CD14-positive monocyte (primary cell): ENCODE measurements around the gene NARS2. TPM values are rescaled to one million over a fixed set of nuclear protein-coding genes. Genes with fewer than 3 reads are reported as not detected.

Experiments used
- DNase-seq, 3 donors: peaks; one replicate each; pipeline ENCODE4 v3.0.0-alpha.2; 2011 to 2022
- H2AFZ ChIP-seq: 2 replicates; pipeline ENCODE4 v1.6.0; 2012; ENCODE audit warnings: mild to moderate bottlenecking, low read depth, low read length, inconsistent platforms; ENCODE audit not compliant: insufficient read depth, poor library complexity, severe bottlenecking
- H3K27ac ChIP-seq, 2 donors: 1 replicate in 1 of 2; 2 replicates in 1 of 2; pipeline ENCODE4 v1.5.1; 2012 to 2013; ENCODE audit warnings: low read length in 2 of 2, control low read depth in 1 of 2, inconsistent platforms in 1 of 2, low read depth in 1 of 2, mild to moderate bottlenecking in 1 of 2
- H3K27me3 ChIP-seq, 2 donors: one replicate each; pipeline versions ENCODE4 v1.6.0 to v1.6.1; 2011 to 2013; ENCODE audit warnings: low read length in 2 of 2; ENCODE audit not compliant: control insufficient read depth in 2 of 2, insufficient read depth in 2 of 2
- H3K36me3 ChIP-seq, 2 donors: replicated peaks in 1 of 2; 1 replicate in 1 of 2; 2 replicates in 1 of 2; pipeline versions ENCODE4 v1.5.1 to v1.6.1; 2012 to 2013; ENCODE audit warnings: low read length in 2 of 2, control low read depth in 1 of 2, inconsistent platforms in 1 of 2, mild to moderate bottlenecking in 1 of 2; ENCODE audit not compliant: insufficient read depth in 2 of 2, control insufficient read depth in 1 of 2
- H3K4me1 ChIP-seq, 2 donors: 1 replicate in 1 of 2; 2 replicates in 1 of 2; pipeline versions ENCODE4 v1.5.1 to v1.6.1; 2012 to 2013; ENCODE audit warnings: low read length in 2 of 2, control low read depth in 1 of 2, inconsistent platforms in 1 of 2, mild to moderate bottlenecking in 1 of 2, moderate library complexity in 1 of 2; ENCODE audit not compliant: insufficient read depth in 2 of 2, control insufficient read depth in 1 of 2
- H3K4me2 ChIP-seq: replicated peaks from 2 replicates; pipeline ENCODE3; 2012; ENCODE audit warnings: low read length, moderate library complexity, mild to moderate bottlenecking; ENCODE audit not compliant: poor library complexity, severe bottlenecking; ENCODE audit errors: extremely low read depth
- H3K4me3 ChIP-seq, 3 experiments: fragments of 200-600 bp in 1 of 3; sonication (generic) in 1 of 3; replicated peaks in 1 of 3; 1 replicate in 2 of 3; 2 replicates in 1 of 3; pipeline ENCODE4 v1.5.1; 2011 to 2013; ENCODE audit warnings: low read length in 3 of 3, mild to moderate bottlenecking in 3 of 3, control low read depth in 2 of 3, low read depth in 2 of 3, inconsistent platforms in 1 of 3, moderate library complexity in 1 of 3
- H3K79me2 ChIP-seq: 2 replicates; pipeline ENCODE4 v1.6.0; 2012; ENCODE audit warnings: mild to moderate bottlenecking, control low read depth, inconsistent platforms, low read length, moderate library complexity; ENCODE audit not compliant: insufficient read depth
- H3K9ac ChIP-seq: 2 replicates; pipeline ENCODE4 v1.6.0; 2017; ENCODE audit warnings: low read length, mild to moderate bottlenecking; ENCODE audit not compliant: insufficient read depth, poor library complexity, severe bottlenecking
- H3K9me3 ChIP-seq, 2 donors: replicated peaks in 1 of 2; 1 replicate in 1 of 2; 2 replicates in 1 of 2; pipeline versions ENCODE4 v1.5.1 to v1.6.1; 2012 to 2013; ENCODE audit warnings: low read length in 2 of 2, control low read depth in 1 of 2; ENCODE audit not compliant: control insufficient read depth in 1 of 2, insufficient read depth in 1 of 2
- H4K20me1 ChIP-seq: 2 replicates; pipeline ENCODE4 v1.6.0; 2012; ENCODE audit warnings: mild to moderate bottlenecking, low read length, control low read depth, moderate library complexity; ENCODE audit not compliant: insufficient read depth
- H3K27ac Mint-ChIP-seq, 7 donors: one replicate each; pipeline ENCODE4 v1.8.0; 2020; ENCODE audit warnings: mild to moderate bottlenecking in 7 of 7, mixed read lengths in 7 of 7, moderate library complexity in 6 of 7, inconsistent platforms in 2 of 7
- H3K27me3 Mint-ChIP-seq, 3 donors: one replicate each; pipeline ENCODE4 v1.8.0; 2021 to 2022; ENCODE audit warnings: low read depth in 3 of 3, mild to moderate bottlenecking in 3 of 3, mixed read lengths in 3 of 3, moderate library complexity in 3 of 3, inconsistent platforms in 1 of 3
- H3K36me3 Mint-ChIP-seq, 2 donors: one replicate each; pipeline ENCODE4 v1.8.0; 2020; ENCODE audit warnings: mixed read lengths in 2 of 2, inconsistent platforms in 1 of 2, mild to moderate bottlenecking in 1 of 2
- H3K4me1 Mint-ChIP-seq: one replicate; pipeline ENCODE4 v1.8.0; 2020; ENCODE audit warnings: mild to moderate bottlenecking, mixed read lengths
- H3K4me3 Mint-ChIP-seq, 2 donors: one replicate each; pipeline ENCODE4 v1.8.0; 2020; ENCODE audit warnings: mild to moderate bottlenecking in 2 of 2, mixed read lengths in 2 of 2, moderate library complexity in 1 of 2
- H3K9me3 Mint-ChIP-seq, 7 donors: one replicate each; pipeline ENCODE4 v1.8.0; 2020 to 2022; ENCODE audit warnings: mixed read lengths in 7 of 7, mild to moderate bottlenecking in 6 of 7, moderate library complexity in 6 of 7, inconsistent platforms in 2 of 7
- CTCF ChIP-seq: fragments of 200-600 bp; IDR thresholded peaks from one replicate; pipeline ENCODE4 v1.8.0; 2022; ENCODE audit warnings: antibody characterized with exemption, mild to moderate bottlenecking
- WGBS: methylation state at CpG from one replicate; pipeline ENCODE4 v1.1.5; 2013; ENCODE audit warnings: missing lambda C conversion rate; ENCODE audit not compliant: insufficient coverage; 5-methylcytosine and 5-hydroxymethylcytosine counted together
- intact Hi-C, 2 donors: fragments of 100-400 bp; cut with micrococcal nuclease; formaldehyde crosslinking; loops; one replicate each; pipeline versions ENCODE4 v1.15.0 to v1.15.1; 2023
- polyA plus RNA-seq, 3 donors: library from polyadenylated mRNA; depleted of rRNA in 1 of 3; unstranded in 2 of 3; stranded (reverse) in 1 of 3; fragments of 300-500 nt in 2 of 3; fragments of >200 nt in 1 of 3; fragmentation: Illumina TruSeq in 2 of 3; gene quantifications; 1 replicate in 2 of 3; 2 replicates in 1 of 3; pipeline ENCODE4 v1.2.3, GENCODE V29; 2012 to 2021

NARS2 gene
- polyA plus RNA-seq, 3 donors, result 4.3 to 6.6 (median 4.9) TPM

- no peak overlapping the region for H3K4me3 ChIP-seq
- H3K4me3 Mint-ChIP-seq, result peak overlapping the region in 1 of 2 donors; percentile 7
- H3K36me3 ChIP-seq, result peaks cover 0 to 10% of the 10 kb centered on the region in 2 donors
- H3K4me1 ChIP-seq, result peaks cover 4 to 10% of the 10 kb centered on the region in 2 donors
- TF ChIP-seq CTCF, result no peak
- H3K27me3 ChIP-seq, result no peaks in the 10 kb centered on the region
- no peaks in the 10 kb centered on the region for H3K27me3 Mint-ChIP-seq
- H3K4me1 Mint-ChIP-seq, result peaks cover 14% of the 10 kb centered on the region
- no peaks in the 10 kb centered on the region for H3K9me3 Mint-ChIP-seq
- H3K4me2 ChIP-seq, result peak overlapping the region; percentile 36
- H3K36me3 Mint-ChIP-seq, result peaks cover 6 to 11% of the 10 kb centered on the region in 2 donors
- no peak overlapping the region for H3K9ac ChIP-seq
- intact Hi-C loops, result no loop called here
- H4K20me1 ChIP-seq, result no peaks in the 10 kb centered on the region
- no peaks in the 10 kb centered on the region for H3K79me2 ChIP-seq
- peak overlapping the region in 1 of 2 donors; percentile 52 for H3K27ac ChIP-seq
- DNase-seq, result peak in 1 of 3 donors; percentile 2
- H3K9me3 ChIP-seq, result no peaks in the 10 kb centered on the region
- WGBS, result 42% methylated on average over 2 of the region's 3 CpGs
- peak overlapping the region; percentile 57 for H2AFZ ChIP-seq
- peak overlapping the region in 5 of 7 donors; percentile 48 to 85 (median 62) for H3K27ac Mint-ChIP-seq
Measured at GRCh38 chr11:78532991-78533390, 41.7 kb downstream of the NARS2 start.

- no CpG with 5 or more reads among the region's 6 CpGs for WGBS
- Histone ChIP-seq H3K27me3 (no peaks in the 10 kb centered on the region), H3K4me3 (no peak overlapping the region), H3K27ac (no peak overlapping the region), H3K4me1 (no peaks in the 10 kb centered on the region), H2AFZ (no peak overlapping the region), H4K20me1 (no peaks in the 10 kb centered on the region), H3K9ac (no peak overlapping the region), H3K9me3 (no peaks in the 10 kb centered on the region), H3K36me3 (peaks cover 0 to 19% of the 10 kb centered on the region in 2 donors), H3K79me2 (no peaks in the 10 kb centered on the region), H3K4me2 (no peak overlapping the region)
- peaks cover 17 to 22% of the 10 kb centered on the region in 2 donors for H3K36me3 Mint-ChIP-seq
- peaks cover 0 to 4% (median 0%) of the 10 kb centered on the region in 7 donors for H3K9me3 Mint-ChIP-seq
- DNase-seq, result no peak
- no peaks in the 10 kb centered on the region for H3K27me3 Mint-ChIP-seq
- TF ChIP-seq CTCF, result no peak
- intact Hi-C loops, result no loop called here
- H3K27ac Mint-ChIP-seq, result no peak overlapping the region
- H3K4me3 Mint-ChIP-seq, result no peak overlapping the region
- peaks cover 2% of the 10 kb centered on the region for H3K4me1 Mint-ChIP-seq
Measured at GRCh38 chr11:78526497-78527146, 48.0 kb downstream of the NARS2 start.
